T-helper 1 cell treated with Interleukin-12 subunit alpha and Interleukin-12 subunit beta and Interleukin-4 antibody, amounts not matched to agents 30 ng/mL and 1 ng/mL, for 36 hours (primary cell): ENCODE data around the gene C22orf15. TPM values are rescaled to one million over a fixed set of nuclear protein-coding genes. Genes with fewer than 3 reads are reported as not detected.

Experiments used
- total RNA-seq: library from RNA; stranded (reverse); gene quantifications from 2 replicates; pipeline ENCODE4 v1.2.3, GENCODE V29; 2022

Gene C22orf15
- total RNA-seq, 1 donor from 2014 or later, result 0.74 TPM

Other genes with a start within 250 kb of the C22orf15 start
- not detected in 2 replicates for gene IGLL1, start 182.7 kb upstream of the C22orf15 start, total RNA-seq
- gene DRICH1, start 130.7 kb upstream of the C22orf15 start, total RNA-seq, result 0.98 and 1.4 TPM in 2 replicates
- gene RGL4, start 72.0 kb upstream of the C22orf15 start, total RNA-seq, result 33.2 and 34.8 TPM in 2 replicates
- 2.5 and 2.8 TPM in 2 replicates for gene ZNF70, start 11.9 kb upstream of the C22orf15 start, total RNA-seq
- not detected in 2 replicates for gene VPREB3, start 8.6 kb upstream of the C22orf15 start, total RNA-seq
- gene CHCHD10, start 5.0 kb downstream of the C22orf15 start, total RNA-seq, result 44.5 and 51.0 TPM in 2 replicates
- 0.27 and 0.49 TPM in 2 replicates for gene MMP11, start 9.9 kb downstream of the C22orf15 start, total RNA-seq
- 77.3 and 79.6 TPM in 2 replicates for gene SMARCB1, start 24.0 kb downstream of the C22orf15 start, total RNA-seq
- 9.0 and 10.8 TPM in 2 replicates for gene DERL3, start 76.0 kb downstream of the C22orf15 start, total RNA-seq
- gene SLC2A11, start 94.9 kb downstream of the C22orf15 start, total RNA-seq, result 5.7 and 6.6 TPM in 2 replicates
- gene MIF, start 131.4 kb downstream of the C22orf15 start, total RNA-seq, result 700 and 746 TPM in 2 replicates
- 0.44 TPM in 2 replicates for gene GSTT2B, start 198.2 kb downstream of the C22orf15 start, total RNA-seq
- 4.0 and 5.4 TPM in 2 replicates for gene DDTL, start 203.9 kb downstream of the C22orf15 start, total RNA-seq
- 87.7 and 93.5 TPM in 2 replicates for gene DDT, start 211.5 kb downstream of the C22orf15 start, total RNA-seq
- gene GSTT2, start 217.1 kb downstream of the C22orf15 start, total RNA-seq, result not detected in 2 replicates
- not detected in 2 replicates for gene GSTT4, start 242.5 kb downstream of the C22orf15 start, total RNA-seq
- gene CABIN1, start 248.3 kb downstream of the C22orf15 start, total RNA-seq, result 122 and 127 TPM in 2 replicates